HG03159 (cell line): Measurements from ENCODE around the gene TCERG1L.
"Not testable (repeated sequence)": the region's sequence is repeated elsewhere in the genome, so short reads cannot be mapped to it uniquely, and the experiment has no call there.

ENCODE experiments used
- ATAC-seq: cut with Tn5 transposase; IDR thresholded peaks from one replicate; pipeline ENCODE4 v1.9.1; 2021; ENCODE audit warnings: mild to moderate bottlenecking, moderate library complexity; ENCODE audit not compliant: unreplicated experiment

TCERG1L gene

DNA sequence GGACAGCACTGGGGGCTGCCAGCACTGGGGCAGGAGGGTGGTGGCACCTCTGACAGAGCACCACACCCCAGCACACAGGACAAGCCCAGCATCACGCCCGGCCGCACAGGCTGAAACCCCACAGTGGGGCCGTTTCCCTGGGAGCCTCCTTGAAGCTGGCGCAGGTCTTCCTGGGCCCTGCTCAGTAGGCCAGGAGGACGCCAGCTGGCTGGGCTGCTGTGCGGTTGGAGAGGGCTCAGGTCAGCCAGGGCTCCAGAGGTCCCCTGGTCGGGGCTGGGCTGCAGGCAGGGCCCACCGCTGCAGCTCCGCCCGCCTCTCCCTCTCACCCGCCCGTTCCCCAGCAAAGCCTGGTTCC, 137.3 kb downstream of the TCERG1L start:
- no peak for ATAC-seq

DNA sequence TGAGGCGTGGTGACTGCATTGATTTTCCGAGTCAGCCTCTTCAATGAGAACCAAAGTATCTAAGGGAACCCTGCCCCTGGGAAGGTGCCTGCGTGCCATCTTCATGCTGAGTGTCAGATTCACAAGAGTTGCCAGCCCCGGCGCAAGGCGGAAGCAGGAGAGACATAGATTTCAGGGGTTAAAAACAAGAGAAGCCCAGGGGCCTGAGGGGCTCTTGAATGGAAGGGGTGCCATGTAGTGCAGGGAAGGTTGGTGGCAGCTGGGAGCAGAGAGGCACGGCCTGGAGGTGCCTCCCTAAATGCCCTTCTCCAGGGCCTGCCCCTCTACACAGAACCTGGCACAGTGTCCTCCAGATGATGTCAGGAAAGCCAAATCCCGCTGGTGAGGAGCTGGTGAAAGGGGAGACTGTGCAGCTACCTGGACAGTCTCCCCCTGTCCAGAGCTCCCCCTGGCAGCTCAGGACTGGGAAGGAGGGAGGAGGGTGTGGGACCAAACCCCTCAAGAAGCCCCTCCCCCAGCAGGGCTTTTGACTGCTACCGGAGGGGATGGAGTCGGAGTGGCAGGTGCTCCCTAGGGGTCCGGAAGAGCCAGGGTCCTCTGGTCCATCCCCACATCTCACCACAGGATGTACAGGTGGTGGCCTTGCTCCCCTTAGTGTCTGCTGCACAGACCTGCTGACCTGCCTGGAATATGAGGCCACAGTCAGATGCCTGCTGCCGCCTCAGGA, 137.9 kb downstream of the TCERG1L start:
- ATAC-seq = no peak

- no peak for ATAC-seq
Observed at GRCh38 chr10:131172433-131172832, 139.1 kb downstream of the TCERG1L start.

- ATAC-seq = no peak
Observed at GRCh38 chr10:131169146-131169545, 142.4 kb downstream of the TCERG1L start.

- no peak for ATAC-seq
Observed at GRCh38 chr10:131168238-131168875, 143.2 kb downstream of the TCERG1L start.

DNA sequence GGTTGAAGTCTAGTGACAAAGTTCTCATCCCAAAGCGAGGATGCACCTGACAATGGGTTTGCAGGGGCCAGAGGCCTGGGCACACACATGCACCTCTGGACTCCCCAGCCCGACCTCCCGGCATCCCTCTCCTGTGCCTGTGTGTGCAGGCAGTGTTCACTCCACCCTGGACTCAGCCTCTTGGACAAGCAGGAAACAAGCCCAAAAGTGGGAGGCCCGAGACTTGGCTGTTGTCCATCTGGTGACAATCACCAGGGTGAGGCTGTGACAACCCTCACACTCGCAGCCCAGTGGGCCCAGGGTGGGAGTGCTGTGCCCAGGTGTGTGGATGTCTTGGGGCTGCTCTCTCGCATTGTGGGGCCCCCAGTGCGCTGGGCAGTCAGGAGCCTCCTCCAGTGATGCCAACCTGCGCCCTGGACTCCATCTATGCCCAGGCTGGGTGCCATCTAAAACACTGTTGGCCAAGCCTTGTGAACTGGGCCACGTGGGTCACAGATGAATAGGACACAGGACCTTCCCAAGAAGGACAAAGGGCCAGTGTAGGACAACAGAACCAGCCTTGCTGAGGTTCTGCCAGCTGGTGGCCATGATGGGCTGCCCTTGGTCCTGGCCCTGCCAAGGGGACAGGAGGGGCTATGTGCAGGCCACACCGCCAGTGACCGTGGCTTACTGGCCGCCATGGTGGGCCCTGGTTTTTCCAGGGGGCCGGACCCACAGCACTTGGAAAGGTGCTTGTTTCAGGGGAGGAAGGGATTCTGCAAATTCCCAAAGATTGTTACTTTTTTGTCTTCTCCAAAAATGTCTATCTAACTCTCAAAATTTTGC, 144.3 kb downstream of the TCERG1L start:
- ATAC-seq = no peak

DNA sequence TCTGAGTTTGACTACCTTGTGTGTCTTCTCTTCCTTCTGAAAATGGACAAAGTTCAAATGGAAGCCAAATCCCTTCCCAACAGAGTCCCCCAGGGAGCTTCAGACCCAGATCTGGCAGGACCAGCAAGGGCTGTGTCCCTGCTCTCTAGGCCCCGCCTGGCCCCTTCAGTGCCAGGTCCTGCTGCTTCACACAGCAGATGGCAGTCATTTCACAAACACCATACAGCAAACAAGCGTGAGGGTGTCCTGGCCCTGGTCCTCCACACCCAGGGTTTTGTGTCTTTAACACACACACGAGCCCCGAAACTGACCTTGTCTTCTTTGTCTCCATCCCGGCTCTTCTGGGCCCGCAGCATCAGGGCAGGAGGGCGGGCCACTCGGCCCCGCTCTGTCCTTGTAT, 145.0 kb downstream of the TCERG1L start:
- no peak for ATAC-seq

DNA sequence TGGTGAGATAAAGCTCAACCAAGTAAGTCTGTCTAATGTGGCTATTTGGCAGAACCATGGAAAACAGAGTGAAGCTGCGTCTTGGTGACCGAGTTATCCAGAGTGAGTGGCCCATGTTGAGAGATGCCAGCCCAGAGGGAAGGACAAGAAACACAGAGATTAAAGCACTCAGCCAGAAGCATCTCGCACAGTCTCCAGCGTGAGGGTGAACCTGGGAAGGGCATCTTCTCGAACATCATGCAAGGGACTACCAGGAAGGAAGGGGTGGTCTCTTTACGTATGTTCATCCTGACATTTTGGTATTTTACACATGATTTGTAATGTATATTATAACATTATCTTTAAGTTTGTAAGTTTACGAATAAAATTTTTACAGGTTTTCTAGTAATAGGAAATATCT, 146.4 kb downstream of the TCERG1L start:
- no peak for ATAC-seq

DNA sequence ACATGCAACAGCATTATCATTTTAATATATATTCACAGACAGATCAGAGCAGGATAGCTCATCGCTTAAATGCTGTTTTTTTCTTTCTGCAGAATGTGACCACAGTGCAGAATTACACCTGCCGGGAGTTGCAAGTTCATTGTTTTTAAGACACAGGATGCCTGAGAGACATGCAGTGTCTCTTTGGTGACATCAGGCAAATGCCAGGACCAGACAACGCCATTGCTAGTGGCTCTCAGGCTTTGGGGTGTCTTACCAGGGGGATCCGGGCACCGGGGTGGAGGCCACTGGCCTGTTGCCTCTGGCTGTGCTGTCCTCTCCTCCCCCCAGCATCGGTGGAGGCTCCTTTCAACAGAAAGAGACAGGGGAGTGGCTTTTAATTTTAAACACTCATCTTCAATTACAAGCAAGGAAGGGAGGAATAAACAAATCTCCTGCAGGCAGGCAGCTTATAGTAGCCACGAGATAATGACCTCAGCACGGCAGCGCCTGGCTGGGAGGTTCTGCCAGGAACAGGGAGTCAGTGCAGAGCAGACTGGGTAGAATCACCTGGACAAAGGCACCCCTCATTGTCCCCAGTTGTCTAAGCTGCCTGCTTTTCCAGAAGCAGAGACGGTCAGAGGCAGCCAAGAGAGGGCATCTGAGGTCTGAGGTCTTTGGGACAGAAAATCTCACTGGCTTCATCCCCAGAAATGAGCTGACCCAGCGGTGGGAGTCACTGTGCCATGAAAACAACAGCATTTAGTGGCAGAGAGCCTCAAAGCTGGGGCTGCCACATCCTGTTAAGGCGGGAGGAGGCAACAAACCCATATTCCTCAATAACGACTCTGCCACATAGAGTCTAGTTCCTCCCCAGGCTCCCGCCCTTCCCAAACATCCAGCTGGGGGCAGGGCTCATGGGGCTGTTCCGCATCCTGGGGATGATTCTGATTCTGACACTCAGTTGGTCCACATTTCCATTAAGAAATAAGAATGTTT, 148.4 kb downstream of the TCERG1L start:
- no peak for ATAC-seq

- no peak for ATAC-seq
Observed at GRCh38 chr10:131162211-131162610, 149.3 kb downstream of the TCERG1L start.

DNA sequence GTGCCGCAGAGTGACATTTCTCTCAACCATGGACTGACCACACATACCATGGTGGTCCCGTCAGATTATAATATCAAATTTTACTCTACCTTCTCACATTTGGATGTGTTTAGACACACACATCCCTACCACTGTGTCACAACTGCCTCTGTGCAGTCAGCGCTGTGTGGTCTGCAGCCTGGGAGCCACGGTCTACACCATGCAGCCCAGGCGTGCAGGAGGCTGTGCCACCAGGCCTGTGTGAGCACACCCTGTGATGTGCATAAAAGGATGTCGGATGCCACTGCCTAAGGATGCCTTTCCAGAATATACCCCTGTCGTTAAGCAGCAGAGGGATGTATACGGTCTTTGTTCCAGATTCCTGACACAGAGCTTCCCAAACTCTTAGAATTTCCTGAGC, 150.4 kb downstream of the TCERG1L start:
- no peak for ATAC-seq

DNA sequence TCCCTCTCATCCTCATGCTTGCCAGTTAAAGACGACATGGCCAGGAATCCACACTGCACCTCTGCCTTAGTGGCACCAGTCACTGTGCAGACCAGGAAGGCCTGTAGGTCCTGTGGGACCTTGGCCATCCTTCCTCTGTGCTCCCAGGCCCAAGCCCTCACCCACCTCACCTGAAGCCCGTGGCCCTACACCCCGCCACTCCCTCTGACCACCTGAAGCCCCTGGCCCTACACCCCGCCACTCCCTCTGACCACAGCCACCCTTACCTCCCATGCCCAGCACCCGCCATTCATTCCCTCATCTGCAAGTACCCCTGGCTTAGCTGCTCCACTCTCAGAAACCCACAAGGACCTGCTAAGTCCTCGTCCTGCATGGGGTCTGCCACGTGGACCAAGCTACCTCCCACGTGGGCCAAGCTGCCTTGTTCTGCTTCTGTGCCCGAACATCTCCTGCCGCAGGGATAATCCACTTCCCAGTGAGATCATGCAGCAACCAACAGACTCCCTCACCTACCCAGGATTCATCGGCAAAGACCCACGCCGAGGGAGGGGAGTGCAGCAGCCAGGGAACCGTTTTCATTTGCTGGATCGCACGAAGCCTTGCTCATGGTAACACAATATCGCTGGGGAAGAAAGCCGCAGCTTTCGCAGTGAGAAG, 151.2 kb downstream of the TCERG1L start:
- no peak for ATAC-seq

DNA sequence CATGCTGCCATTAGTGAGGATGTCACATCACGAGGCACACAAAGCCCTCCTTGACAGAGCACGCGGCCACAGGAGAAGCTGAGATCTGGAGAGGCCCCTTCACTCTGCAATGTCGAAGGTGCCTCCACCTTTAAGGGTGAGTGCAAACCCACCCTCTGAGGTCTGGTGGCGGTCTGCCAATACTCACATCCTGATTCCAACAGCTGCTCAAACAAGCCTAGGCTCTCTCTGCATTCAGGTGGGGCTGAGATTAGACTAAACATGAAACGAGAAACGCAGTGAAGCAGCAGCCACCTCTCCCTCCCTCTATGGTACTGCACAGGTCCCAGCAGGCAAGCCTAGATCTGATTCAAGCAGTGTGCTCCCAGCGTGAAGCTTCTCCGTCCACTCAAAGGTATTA, 151.8 kb downstream of the TCERG1L start:
- no peak for ATAC-seq

DNA sequence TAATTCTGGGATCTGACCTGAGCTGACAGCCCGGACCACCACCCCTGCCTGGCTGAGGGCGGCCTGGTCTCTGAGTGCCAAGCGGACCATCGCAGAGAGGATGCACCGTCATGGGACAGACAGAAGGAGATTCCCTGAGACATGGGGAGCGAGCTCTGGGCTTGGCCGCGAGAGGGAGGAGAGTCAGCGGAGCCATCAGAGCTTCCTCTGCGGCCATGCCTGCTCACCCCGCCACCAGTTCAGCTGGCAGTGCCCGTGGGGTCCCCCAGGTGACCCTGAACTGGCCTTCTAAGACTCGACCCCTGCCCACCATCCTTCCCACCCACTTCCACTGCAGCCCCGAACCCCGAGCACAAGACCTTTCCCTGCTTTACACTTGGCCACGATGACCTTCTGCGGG, 152.8 kb downstream of the TCERG1L start:
- no peak for ATAC-seq

GRCh38 chr10:131157899-131158298, 153.6 kb downstream of the TCERG1L start:
- no peak for ATAC-seq

GRCh38 chr10:131155876-131156230, 155.7 kb downstream of the TCERG1L start:
- ATAC-seq = no peak

- ATAC-seq = no peak
Observed at GRCh38 chr10:131155218-131155875, 156.2 kb downstream of the TCERG1L start.

- no peak for ATAC-seq
Observed at GRCh38 chr10:131154306-131155025, 157.1 kb downstream of the TCERG1L start.

DNA sequence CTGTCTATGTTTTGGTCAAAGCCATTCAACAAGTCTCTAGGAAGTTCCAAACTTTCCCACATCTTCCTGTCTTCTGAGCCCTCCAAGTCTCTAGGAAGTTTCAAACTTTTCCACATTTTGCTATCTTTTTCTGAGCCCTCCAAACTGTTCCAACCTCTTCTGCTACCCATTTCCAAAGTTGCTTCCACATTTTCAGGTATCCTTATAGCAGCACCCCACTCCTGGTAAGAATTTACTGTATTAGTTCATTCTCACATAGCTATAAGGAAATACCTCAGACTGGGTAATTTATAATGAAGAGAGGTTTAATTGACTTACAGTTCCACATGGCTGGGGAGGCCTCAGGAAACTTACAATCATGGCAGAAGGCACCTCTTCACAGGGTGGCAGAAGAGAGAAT, 159.1 kb downstream of the TCERG1L start:
- ATAC-seq = not testable (repeated sequence)
